Pons (tissue), 1 donor: ENCODE results near the gene SIK3.
"Not testable (repeated sequence)": the region's sequence is repeated elsewhere in the genome, so short reads cannot be mapped to it uniquely, and the experiment has no call there.

ENCODE experiments used
- DNase-seq: peaks from one replicate; pipeline ENCODE4 v3.0.0-alpha.2; 2016; ENCODE audit warnings: low spot score

Gene SIK3

GRCh38 chr11:116823031-116823843 is 275.0 kb downstream of the SIK3 start, which contains the start of gene APOA4:
TSS of gene APOA4 (minus strand) at chr11:116823304. CDS start at chr11:116823191, 113 bp downstream.
- no peak for DNase-seq

- DNase-seq: no peak
These were observed 275.7 kb downstream of the SIK3 start for GRCh38 chr11:116822575-116822974.

GRCh38 chr11:116821050-116821918 is 276.9 kb downstream of the SIK3 start:
- DNase-seq: no peak

GRCh38 chr11:116819049-116819448 is 279.2 kb downstream of the SIK3 start:
- no peak for DNase-seq

GRCh38 chr11:116814502-116814901 is 283.7 kb downstream of the SIK3 start:
- no peak for DNase-seq

GRCh38 chr11:116813781-116814471 is 284.3 kb downstream of the SIK3 start:
- DNase-seq: no peak

GRCh38 chr11:116813170-116813569 is 285.1 kb downstream of the SIK3 start:
- DNase-seq: no peak

- no peak for DNase-seq
These were observed 286.1 kb downstream of the SIK3 start for GRCh38 chr11:116812109-116812508.

GRCh38 chr11:116811194-116811593 is 287.0 kb downstream of the SIK3 start:
- no peak for DNase-seq

GRCh38 chr11:116808262-116809175 is 289.7 kb downstream of the SIK3 start:
- no peak for DNase-seq

- DNase-seq: no peak
These were observed 290.5 kb downstream of the SIK3 start for GRCh38 chr11:116807601-116808261.

GRCh38 chr11:116804001-116804400 is 294.2 kb downstream of the SIK3 start:
- DNase-seq: no peak

- DNase-seq: not testable (repeated sequence)
These were observed 296.6 kb downstream of the SIK3 start for GRCh38 chr11:116801662-116802061.

GRCh38 chr11:116800610-116801009 is 297.6 kb downstream of the SIK3 start:
- no peak for DNase-seq

- no peak for DNase-seq
These were observed 299.9 kb downstream of the SIK3 start for GRCh38 chr11:116798368-116798767.

GRCh38 chr11:116797816-116798215 is 300.4 kb downstream of the SIK3 start:
- DNase-seq: no peak

- DNase-seq: no peak
These were observed 301.7 kb downstream of the SIK3 start for GRCh38 chr11:116796548-116796947.

- no peak for DNase-seq
These were observed 303.4 kb downstream of the SIK3 start for GRCh38 chr11:116794851-116795250.

GRCh38 chr11:116793772-116794097 is 304.5 kb downstream of the SIK3 start:
- no peak for DNase-seq
